GM12874 (cell line): Measurements from ENCODE around the gene NAP1L1.

ENCODE experiments used
- CTCF ChIP-seq: IDR thresholded peaks from 2 replicates; pipeline ENCODE4 v1.5.1; 2011; ENCODE audit warnings: low read depth, mild to moderate bottlenecking, control low read depth, low read length, moderate library complexity; ENCODE audit not compliant: insufficient read depth

Gene NAP1L1

GRCh38 chr12:76037130-76038103, 47.1 kb downstream of the NAP1L1 start:
- peak; percentile 74 for TF ChIP-seq CTCF

- no peak for TF ChIP-seq CTCF
Measured at GRCh38 chr12:76035045-76035444, 49.4 kb downstream of the NAP1L1 start.

GRCh38 chr12:76033081-76034011, 51.1 kb downstream of the NAP1L1 start:
- no peak for TF ChIP-seq CTCF

DNA sequence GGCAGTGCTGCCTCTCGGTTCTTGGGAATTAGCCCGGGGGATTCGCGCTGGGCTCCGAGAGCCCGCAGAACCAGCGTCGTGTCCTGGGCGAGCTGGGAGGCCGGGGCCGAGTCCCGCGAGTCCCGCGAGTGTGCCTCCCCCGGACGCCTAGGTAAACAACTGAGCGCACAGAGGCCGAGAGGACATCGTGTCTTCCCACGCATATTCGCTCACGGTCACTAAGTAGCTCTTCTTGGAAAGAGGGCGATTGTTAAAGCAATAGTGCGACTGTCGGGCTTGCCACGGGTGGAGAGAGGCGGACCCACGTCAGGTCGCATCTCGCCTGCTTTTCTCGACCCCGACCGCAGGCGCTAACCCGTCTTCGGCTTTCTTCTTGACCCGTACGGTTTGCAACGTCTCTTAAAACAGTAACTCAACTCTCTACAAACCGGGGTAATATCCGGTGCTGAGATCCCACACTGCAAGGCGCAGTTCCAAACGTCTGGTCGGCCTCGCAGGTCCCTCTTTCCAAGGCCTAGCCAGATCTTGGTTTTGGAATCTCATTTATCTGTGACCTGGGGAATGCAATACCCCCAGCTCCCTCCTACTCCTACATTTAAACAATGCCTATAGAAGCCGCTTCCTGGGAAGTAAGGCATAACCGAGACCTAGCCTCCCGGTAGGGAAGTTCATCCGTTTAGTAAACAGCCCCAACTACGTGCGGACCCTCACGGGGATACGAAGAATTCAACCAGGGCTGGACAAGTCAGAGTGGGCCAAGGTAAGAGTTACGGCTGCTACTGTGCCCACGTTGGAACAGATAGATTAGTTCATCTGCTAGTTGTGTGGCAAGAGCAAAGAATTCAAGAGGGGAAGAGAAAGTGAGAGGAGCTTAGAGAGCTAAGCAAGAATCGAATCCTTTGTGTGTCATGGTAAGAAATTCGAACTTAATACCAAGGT, 52.2 kb downstream of the NAP1L1 start:
- TF ChIP-seq CTCF, result no peak

DNA sequence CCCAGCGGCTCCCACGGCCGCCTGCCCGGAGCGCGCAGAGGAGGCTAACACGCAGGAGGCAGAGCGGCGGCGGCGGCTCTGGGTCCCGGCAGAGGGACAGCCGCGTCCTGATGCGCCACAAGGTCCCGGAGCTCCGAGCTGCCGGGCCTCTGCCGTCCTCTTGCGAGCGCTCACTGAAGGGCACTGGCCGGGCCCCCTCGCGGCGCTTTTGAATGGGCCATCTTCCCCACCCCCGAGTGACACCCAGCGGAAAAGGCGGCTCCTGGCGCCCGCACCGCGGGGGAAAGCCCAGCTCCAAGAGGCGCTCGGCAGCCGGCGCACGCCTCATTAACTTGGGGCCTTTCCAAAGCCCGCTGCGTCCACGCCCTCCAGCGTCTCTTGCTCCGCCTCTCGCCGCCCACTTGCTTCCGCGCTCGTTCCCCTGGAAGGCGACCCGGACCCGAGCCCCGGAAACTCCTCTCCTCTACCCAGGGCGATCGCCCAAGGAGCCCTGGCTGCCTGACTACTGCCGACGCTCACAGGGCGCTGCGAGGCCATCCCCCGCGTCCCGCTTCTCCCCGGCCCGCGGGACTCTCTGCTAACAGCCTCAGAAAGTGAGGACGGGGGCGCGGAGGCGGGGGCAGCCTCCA, 53.0 kb downstream of the NAP1L1 start, which contains the start of gene PHLDA1:
Gene PHLDA1, minus strand, starts transcription at position 363 of the 629 bp plus-strand sequence.
- peak; percentile 79 for TF ChIP-seq CTCF

DNA sequence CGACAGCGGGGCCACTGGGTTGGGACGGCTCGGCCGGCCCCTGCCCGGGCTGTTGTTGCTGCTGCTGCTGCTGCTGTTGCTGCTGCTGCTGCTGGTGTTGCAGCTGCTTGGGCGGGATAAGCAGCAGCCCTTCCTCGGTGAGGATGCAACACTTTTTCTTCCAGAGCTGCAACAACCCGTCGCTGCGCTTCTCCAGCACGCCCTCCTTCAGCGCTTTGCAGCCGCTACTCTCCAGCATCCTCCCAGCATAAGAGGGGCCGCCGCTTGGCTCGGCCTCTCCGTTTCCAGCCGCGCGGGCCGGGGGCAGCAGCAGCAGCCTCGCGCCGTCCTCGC, 53.4 kb downstream of the NAP1L1 start:
- no peak for TF ChIP-seq CTCF
